ENCODE measurements around the gene CFAP45. TPM values are rescaled to one million over a fixed set of nuclear protein-coding genes. Genes with fewer than 3 reads are reported as not detected.

CFAP45 gene
- total RNA-seq, 1 donor from 2014 or later = 1.0 TPM

DNA sequence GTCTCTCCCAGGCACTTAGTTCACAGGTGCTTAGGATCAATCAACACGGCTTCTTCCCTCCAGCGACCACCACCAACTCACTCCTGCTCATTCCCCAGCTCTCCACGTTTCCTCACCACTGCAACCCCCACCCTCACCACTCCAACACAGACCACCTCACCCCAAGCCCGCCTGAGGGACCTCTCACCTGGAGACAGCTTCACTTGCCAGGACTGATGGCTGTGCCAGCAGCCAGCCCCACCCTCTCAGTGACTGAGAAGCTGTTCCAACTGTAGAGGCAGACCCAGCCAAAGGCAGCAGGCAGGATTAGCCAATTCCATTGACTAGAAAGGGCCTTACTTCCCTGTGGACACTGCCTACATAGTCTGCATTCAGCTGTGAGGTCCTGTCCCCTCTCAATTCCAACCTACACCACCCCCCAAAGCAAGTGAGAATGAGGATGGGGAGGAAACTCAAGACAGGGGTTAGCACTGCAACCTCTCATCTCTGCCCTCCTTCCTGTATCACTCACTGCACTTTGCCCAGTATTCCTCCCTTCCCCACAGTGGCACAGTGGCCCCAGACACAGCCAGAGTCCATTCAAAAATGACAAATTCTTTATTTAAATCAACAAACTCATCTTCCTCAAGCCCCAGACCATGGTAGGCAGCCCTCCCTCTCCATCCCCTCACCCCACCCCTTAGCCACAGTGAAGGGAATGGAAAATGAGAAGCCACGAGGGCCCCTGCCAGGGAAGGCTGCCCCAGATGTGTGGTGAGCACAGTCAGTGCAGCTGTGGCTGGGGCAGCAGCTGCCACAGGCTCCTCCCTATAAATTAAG, 17.8 kb upstream of the CFAP45 start:
- H3K27ac Mint-ChIP-seq (ENCODE audit: unreplicated experiment) = peak overlapping the region; percentile 52
- TF ChIP-seq, protein P1, sequence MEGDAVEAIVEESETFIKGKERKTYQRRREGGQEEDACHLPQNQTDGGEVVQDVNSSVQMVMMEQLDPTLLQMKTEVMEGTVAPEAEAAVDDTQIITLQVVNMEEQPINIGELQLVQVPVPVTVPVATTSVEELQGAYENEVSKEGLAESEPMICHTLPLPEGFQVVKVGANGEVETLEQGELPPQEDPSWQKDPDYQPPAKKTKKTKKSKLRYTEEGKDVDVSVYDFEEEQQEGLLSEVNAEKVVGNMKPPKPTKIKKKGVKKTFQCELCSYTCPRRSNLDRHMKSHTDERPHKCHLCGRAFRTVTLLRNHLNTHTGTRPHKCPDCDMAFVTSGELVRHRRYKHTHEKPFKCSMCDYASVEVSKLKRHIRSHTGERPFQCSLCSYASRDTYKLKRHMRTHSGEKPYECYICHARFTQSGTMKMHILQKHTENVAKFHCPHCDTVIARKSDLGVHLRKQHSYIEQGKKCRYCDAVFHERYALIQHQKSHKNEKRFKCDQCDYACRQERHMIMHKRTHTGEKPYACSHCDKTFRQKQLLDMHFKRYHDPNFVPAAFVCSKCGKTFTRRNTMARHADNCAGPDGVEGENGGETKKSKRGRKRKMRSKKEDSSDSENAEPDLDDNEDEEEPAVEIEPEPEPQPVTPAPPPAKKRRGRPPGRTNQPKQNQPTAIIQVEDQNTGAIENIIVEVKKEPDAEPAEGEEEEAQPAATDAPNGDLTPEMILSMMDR (IDR thresholded peaks at IDR 0.05; ENCODE audit: unreplicated experiment) = no peak
- H3K9me3 Mint-ChIP-seq (ENCODE audit: unreplicated experiment) = no peaks in the 10 kb centered on the region
- peak overlapping the region; percentile 52 for H3K4me3 Mint-ChIP-seq (ENCODE audit: unreplicated experiment)
- peaks cover 25% of the 10 kb centered on the region for H3K27me3 Mint-ChIP-seq (ENCODE audit: unreplicated experiment)
- no peak for DNase-seq (ENCODE audit: low spot score)
- peaks cover 50% of the 10 kb centered on the region for H3K36me3 Mint-ChIP-seq (ENCODE audit: low read depth, unreplicated experiment)
- H3K4me1 Mint-ChIP-seq (ENCODE audit: unreplicated experiment) = peaks cover 26% of the 10 kb centered on the region

DNA sequence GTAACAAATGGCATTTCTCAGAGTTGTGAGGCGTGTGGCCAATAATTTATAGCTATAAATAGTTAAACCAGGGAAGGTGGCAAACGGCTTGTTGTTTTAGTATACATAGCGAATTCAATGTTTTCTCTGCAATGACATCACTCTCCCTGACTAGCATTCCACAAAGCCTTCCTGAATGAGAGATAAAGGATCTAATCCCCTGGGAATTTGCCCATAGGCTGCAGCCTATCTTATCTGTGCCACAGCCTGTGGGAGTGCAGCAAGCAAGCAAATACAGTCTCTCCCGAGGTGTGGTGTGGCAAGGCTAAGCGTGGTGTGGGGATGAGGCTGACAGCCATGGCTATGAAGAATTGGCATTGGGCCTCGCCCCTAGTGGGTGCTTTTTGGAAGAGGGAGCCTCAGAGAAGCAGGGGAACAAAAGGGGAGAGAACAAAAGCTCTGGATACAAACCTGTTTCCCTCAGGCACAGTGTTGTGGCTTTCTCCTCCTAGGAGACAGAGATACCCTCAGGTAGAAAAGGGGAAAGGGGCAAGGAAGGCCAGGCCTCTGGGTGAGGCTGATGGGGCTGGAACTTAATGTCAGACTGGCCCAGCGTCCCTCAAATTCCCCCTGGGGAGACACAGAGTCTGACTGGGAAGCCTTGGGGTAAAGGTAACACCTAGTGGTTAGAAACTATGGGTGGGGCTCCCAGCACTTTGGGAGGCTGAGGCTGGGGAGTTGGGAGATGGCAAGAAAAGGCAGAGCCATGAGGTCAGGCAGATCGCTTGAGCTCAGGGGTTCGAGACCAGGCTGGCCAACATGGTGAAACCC, 16.5 kb upstream of the CFAP45 start:
- H3K36me3 Mint-ChIP-seq (ENCODE audit: low read depth, unreplicated experiment) = peaks cover 45% of the 10 kb centered on the region
- no peak overlapping the region for H3K4me3 Mint-ChIP-seq (ENCODE audit: unreplicated experiment)
- DNase-seq (ENCODE audit: low spot score) = no peak
- peaks cover 15% of the 10 kb centered on the region for H3K27me3 Mint-ChIP-seq (ENCODE audit: unreplicated experiment)
- TF ChIP-seq, protein P1 (IDR thresholded peaks at IDR 0.05; ENCODE audit: unreplicated experiment) = no peak
- H3K27ac Mint-ChIP-seq (ENCODE audit: unreplicated experiment) = peak overlapping the region; percentile 86
- peaks cover 27% of the 10 kb centered on the region for H3K4me1 Mint-ChIP-seq (ENCODE audit: unreplicated experiment)
- no peaks in the 10 kb centered on the region for H3K9me3 Mint-ChIP-seq (ENCODE audit: unreplicated experiment)

DNA sequence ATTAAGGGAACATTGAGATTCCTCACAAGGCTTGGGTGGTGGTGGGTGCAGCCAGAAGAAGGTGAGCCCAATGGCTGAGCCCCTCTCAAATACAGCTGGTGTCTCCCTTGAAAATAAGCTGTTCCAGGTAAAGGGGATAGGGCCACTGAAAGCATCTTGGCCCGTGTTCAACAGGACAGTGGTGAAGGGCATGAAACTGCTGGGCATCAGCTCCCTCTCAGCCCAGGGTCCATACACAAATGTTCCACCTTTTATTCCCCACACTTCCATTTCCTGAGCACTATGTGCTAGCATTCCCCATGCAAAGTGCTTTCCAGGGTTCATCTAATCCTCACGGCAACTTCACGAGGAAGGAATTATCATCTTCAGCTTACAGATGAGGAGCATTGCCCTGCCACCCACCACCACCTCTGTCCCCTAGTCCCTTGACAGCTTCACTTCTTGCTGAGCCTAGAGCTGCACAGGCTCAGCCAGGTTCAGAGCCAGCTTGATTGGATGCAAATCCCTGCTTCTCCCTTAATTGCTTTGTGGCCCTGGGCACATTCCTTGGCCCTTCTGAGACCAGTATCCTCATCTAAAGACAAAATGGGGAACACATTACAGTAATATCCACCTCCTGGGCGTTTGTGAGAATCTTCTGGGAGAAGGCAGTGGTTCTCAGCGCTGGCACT, 15.7 kb upstream of the CFAP45 start:
- peak overlapping the region; percentile 86 for H3K27ac Mint-ChIP-seq (ENCODE audit: unreplicated experiment)
- H3K4me1 Mint-ChIP-seq (ENCODE audit: unreplicated experiment) = peaks cover 35% of the 10 kb centered on the region
- no peaks in the 10 kb centered on the region for H3K9me3 Mint-ChIP-seq (ENCODE audit: unreplicated experiment)

DNA sequence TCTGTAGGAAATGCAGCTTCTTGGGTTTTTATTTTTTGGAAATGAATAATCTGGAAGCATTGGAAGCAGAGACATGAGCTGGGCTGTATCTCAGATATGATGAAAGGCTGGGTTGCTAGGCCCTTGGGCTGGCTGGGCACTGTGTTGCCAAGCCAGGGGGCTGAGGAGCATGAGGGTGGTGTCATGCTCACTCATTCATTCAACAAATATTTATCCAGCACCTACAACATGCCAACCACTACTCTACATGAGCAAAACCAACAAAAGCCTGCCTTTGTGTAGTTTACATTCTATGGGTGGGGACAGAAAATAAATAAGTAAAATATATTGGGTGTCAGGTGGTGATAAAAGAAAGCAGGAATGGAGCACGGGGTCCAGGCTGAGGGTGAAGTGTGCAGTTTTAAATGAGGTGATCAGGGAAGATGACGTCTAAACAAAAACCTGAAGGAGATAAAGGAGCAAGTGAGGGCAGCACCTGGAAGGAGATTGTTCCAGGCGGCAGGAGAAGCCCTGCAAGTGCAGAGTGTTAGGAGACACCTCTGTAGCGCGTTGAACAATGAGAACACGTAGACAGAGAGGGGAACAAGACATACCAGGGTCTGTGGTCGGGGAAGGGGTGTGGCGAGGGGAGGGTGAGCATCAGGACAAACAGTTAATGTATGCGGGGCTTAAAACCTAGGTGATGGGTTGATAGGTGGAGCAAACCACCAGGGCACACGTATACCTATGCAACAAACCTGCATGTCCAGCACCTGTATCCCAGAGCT, 14.5 kb upstream of the CFAP45 start:
- Mint-ChIP-seq H3K27me3 (ENCODE audit: unreplicated experiment) (peaks cover 18% of the 10 kb centered on the region), H3K9me3 (ENCODE audit: unreplicated experiment) (no peaks in the 10 kb centered on the region), H3K4me3 (ENCODE audit: unreplicated experiment) (no peak overlapping the region), H3K36me3 (ENCODE audit: low read depth, unreplicated experiment) (peaks cover 32% of the 10 kb centered on the region), H3K27ac (ENCODE audit: unreplicated experiment) (peak overlapping the region; percentile 71), H3K4me1 (ENCODE audit: unreplicated experiment) (peaks cover 45% of the 10 kb centered on the region)
- DNase-seq (ENCODE audit: low spot score) = no peak
- TF ChIP-seq, protein P1 (IDR thresholded peaks at IDR 0.05; ENCODE audit: unreplicated experiment) = no peak

More for the DNA sequence above, 15.7 kb upstream of the CFAP45 start:
- TF ChIP-seq, protein P1 (IDR thresholded peaks at IDR 0.05; ENCODE audit: unreplicated experiment) = no peak
- DNase-seq (ENCODE audit: low spot score) = no peak
- Mint-ChIP-seq H3K36me3 (ENCODE audit: low read depth, unreplicated experiment) (peaks cover 44% of the 10 kb centered on the region), H3K27me3 (ENCODE audit: unreplicated experiment) (peaks cover 14% of the 10 kb centered on the region), H3K4me3 (ENCODE audit: unreplicated experiment) (no peak overlapping the region)
